K562 (cell line): ENCODE results near the gene TMEM63A. TPM values are rescaled to one million over a fixed set of nuclear protein-coding genes. Genes with fewer than 3 reads are reported as not detected.

Experiments
- ZC3H8 ChIP-seq: fragments of 450-650 bp; IDR thresholded peaks from 2 replicates; pipeline ENCODE4 v1.6.1; 2017
- polyA plus RNA-seq, 8 experiments: library from polyadenylated mRNA; depleted of rRNA in 4 of 8; stranded (reverse) in 5 of 8; unstranded in 3 of 8; fragments of >200 nt; fragmentation: Nextera tagmentation in 2 of 8; fragmentation: Illumina TruSeq in 1 of 8; extraction: Ambion mirVana in 2 of 8; extraction: Trizol in 1 of 8; gene quantifications; 2 replicates each; pipeline versions ENCODE4 v1.2.1 to v1.2.3, GENCODE V29; 2011 to 2014; ENCODE audit warnings: inconsistent platforms in 1 of 8, missing spikeins in 1 of 8
- total RNA-seq, 7 experiments: library from RNA; depleted of rRNA in 6 of 7; stranded (reverse); fragments of >200 nt in 6 of 7; fragmentation: Illumina TruSeq in 2 of 7; extraction: Trizol in 2 of 7; gene quantifications; 2 replicates each; pipeline versions ENCODE4 v1.2.1 to v1.2.3, GENCODE V29; 2011 to 2021; ENCODE audit warnings: low replicate concordance in 1 of 7
- TF ChIP-seq, protein P1 (sequence below): fragments of 200-600 bp; sonication (generic); IDR thresholded peaks from one replicate; pipeline ENCODE4 v1.6.1; 2012; ENCODE audit warnings: mild to moderate bottlenecking, low read depth, low read length, inconsistent platforms

Gene TMEM63A
- total and polyA plus RNA-seq, 9 of the 15 experiments (the other 6 are each of a cell fraction or from before 2014, with no cell fraction given), result 2.0 to 54.6 (median 17.5) TPM

DNA sequence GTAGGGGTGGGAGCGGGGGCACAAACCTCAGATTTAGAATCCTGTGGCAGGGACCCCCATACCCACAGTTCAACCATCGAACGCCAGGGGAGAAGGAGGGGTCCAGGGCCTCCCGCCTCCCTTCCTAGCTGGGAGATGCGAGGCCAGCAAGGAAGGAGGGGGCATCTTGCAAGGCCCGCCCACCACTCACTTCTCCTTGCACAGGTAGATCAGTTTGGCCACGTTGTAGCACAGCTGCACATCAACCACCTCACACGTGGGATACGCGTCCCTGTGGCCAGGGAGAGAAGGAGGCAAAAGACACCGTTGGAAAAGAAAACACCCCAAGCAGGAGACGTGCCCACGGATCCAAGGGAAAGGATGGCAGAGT, 19.6 kb downstream of the TMEM63A start (continued):
- TF ChIP-seq, protein P1, sequence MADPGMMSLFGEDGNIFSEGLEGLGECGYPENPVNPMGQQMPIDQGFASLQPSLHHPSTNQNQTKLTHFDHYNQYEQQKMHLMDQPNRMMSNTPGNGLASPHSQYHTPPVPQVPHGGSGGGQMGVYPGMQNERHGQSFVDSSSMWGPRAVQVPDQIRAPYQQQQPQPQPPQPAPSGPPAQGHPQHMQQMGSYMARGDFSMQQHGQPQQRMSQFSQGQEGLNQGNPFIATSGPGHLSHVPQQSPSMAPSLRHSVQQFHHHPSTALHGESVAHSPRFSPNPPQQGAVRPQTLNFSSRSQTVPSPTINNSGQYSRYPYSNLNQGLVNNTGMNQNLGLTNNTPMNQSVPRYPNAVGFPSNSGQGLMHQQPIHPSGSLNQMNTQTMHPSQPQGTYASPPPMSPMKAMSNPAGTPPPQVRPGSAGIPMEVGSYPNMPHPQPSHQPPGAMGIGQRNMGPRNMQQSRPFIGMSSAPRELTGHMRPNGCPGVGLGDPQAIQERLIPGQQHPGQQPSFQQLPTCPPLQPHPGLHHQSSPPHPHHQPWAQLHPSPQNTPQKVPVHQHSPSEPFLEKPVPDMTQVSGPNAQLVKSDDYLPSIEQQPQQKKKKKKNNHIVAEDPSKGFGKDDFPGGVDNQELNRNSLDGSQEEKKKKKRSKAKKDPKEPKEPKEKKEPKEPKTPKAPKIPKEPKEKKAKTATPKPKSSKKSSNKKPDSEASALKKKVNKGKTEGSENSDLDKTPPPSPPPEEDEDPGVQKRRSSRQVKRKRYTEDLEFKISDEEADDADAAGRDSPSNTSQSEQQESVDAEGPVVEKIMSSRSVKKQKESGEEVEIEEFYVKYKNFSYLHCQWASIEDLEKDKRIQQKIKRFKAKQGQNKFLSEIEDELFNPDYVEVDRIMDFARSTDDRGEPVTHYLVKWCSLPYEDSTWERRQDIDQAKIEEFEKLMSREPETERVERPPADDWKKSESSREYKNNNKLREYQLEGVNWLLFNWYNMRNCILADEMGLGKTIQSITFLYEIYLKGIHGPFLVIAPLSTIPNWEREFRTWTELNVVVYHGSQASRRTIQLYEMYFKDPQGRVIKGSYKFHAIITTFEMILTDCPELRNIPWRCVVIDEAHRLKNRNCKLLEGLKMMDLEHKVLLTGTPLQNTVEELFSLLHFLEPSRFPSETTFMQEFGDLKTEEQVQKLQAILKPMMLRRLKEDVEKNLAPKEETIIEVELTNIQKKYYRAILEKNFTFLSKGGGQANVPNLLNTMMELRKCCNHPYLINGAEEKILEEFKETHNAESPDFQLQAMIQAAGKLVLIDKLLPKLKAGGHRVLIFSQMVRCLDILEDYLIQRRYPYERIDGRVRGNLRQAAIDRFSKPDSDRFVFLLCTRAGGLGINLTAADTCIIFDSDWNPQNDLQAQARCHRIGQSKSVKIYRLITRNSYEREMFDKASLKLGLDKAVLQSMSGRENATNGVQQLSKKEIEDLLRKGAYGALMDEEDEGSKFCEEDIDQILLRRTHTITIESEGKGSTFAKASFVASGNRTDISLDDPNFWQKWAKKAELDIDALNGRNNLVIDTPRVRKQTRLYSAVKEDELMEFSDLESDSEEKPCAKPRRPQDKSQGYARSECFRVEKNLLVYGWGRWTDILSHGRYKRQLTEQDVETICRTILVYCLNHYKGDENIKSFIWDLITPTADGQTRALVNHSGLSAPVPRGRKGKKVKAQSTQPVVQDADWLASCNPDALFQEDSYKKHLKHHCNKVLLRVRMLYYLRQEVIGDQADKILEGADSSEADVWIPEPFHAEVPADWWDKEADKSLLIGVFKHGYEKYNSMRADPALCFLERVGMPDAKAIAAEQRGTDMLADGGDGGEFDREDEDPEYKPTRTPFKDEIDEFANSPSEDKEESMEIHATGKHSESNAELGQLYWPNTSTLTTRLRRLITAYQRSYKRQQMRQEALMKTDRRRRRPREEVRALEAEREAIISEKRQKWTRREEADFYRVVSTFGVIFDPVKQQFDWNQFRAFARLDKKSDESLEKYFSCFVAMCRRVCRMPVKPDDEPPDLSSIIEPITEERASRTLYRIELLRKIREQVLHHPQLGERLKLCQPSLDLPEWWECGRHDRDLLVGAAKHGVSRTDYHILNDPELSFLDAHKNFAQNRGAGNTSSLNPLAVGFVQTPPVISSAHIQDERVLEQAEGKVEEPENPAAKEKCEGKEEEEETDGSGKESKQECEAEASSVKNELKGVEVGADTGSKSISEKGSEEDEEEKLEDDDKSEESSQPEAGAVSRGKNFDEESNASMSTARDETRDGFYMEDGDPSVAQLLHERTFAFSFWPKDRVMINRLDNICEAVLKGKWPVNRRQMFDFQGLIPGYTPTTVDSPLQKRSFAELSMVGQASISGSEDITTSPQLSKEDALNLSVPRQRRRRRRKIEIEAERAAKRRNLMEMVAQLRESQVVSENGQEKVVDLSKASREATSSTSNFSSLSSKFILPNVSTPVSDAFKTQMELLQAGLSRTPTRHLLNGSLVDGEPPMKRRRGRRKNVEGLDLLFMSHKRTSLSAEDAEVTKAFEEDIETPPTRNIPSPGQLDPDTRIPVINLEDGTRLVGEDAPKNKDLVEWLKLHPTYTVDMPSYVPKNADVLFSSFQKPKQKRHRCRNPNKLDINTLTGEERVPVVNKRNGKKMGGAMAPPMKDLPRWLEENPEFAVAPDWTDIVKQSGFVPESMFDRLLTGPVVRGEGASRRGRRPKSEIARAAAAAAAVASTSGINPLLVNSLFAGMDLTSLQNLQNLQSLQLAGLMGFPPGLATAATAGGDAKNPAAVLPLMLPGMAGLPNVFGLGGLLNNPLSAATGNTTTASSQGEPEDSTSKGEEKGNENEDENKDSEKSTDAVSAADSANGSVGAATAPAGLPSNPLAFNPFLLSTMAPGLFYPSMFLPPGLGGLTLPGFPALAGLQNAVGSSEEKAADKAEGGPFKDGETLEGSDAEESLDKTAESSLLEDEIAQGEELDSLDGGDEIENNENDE, result no peak
- TF ChIP-seq ZC3H8, result no peak
- TF ChIP-seq, all 486 proteins: peak for 0
